ENCODE results near the gene NME7.

DNA sequence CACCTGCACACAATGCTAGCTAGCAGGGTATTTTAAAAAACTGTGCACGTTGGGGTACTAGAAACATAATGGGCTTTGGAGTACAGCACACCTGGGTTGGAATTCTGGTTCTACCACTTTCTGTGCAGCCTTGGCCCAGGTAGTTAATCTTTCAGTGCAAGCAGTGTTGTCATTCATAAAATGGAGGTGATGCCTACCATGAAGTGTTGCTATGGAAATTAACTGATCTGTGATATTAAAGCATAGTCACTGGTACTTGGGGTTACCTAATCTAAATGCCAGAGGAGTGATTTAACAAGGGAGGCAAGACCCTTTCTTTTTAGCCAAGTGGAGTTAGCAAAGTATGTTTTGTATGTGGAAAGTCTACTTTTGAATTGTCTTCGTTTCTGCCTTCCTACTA, 243.1 kb downstream of the NME7 start:
- TF ChIP-seq EZH2 (IDR thresholded peaks at IDR 0.05; ENCODE audit: borderline replicate concordance, low read depth, low read length, poor library complexity, severe bottlenecking) = no peak
- no peak for TF ChIP-seq CTCF (conservative IDR thresholded peaks at IDR 0.05; ENCODE audit: low read depth, low read length)

Measured in A673 (cell line).